ENCODE data around the gene EXOC6. TPM values are rescaled to one million over a fixed set of nuclear protein-coding genes. Genes with fewer than 3 reads are reported as not detected.

Gene EXOC6
- total and polyA plus RNA-seq, 2 of the 13 experiments (the other 11 are each of a cell fraction or from before 2014, with no cell fraction given): 22.2 to 29.2 TPM

- TF ChIP-seq ZBTB3 (CRISPR knock-in tag; IDR thresholded peaks at IDR 0.05; ENCODE audit: borderline replicate concordance, low read depth): no peak
- no peak for TF ChIP-seq ZNF629 (CRISPR knock-in tag; conservative IDR thresholded peaks at IDR 0.05)
- TF ChIP-seq LBX2 (CRISPR knock-in tag; IDR thresholded peaks at IDR 0.05; ENCODE audit: borderline replicate concordance): no peak
- TF ChIP-seq, protein P1, sequence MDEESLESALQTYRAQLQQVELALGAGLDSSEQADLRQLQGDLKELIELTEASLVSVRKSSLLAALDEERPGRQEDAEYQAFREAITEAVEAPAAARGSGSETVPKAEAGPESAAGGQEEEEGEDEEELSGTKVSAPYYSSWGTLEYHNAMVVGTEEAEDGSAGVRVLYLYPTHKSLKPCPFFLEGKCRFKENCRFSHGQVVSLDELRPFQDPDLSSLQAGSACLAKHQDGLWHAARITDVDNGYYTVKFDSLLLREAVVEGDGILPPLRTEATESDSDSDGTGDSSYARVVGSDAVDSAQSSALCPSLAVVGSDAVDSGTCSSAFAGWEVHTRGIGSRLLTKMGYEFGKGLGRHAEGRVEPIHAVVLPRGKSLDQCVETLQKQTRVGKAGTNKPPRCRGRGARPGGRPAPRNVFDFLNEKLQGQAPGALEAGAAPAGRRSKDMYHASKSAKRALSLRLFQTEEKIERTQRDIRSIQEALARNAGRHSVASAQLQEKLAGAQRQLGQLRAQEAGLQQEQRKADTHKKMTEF (CRISPR knock-in tag; IDR thresholded peaks at IDR 0.05): peak; percentile 29
- TF ChIP-seq TBX2 (CRISPR knock-in tag; IDR thresholded peaks at IDR 0.05; ENCODE audit: borderline replicate concordance): no peak
- no peak for TF ChIP-seq ZNF777 (CRISPR knock-in tag; IDR thresholded peaks at IDR 0.05)
- TF ChIP-seq NFKB2 (CRISPR knock-in tag; IDR thresholded peaks at IDR 0.05; ENCODE audit: borderline replicate concordance): no peak
- TF ChIP-seq, protein P2, sequence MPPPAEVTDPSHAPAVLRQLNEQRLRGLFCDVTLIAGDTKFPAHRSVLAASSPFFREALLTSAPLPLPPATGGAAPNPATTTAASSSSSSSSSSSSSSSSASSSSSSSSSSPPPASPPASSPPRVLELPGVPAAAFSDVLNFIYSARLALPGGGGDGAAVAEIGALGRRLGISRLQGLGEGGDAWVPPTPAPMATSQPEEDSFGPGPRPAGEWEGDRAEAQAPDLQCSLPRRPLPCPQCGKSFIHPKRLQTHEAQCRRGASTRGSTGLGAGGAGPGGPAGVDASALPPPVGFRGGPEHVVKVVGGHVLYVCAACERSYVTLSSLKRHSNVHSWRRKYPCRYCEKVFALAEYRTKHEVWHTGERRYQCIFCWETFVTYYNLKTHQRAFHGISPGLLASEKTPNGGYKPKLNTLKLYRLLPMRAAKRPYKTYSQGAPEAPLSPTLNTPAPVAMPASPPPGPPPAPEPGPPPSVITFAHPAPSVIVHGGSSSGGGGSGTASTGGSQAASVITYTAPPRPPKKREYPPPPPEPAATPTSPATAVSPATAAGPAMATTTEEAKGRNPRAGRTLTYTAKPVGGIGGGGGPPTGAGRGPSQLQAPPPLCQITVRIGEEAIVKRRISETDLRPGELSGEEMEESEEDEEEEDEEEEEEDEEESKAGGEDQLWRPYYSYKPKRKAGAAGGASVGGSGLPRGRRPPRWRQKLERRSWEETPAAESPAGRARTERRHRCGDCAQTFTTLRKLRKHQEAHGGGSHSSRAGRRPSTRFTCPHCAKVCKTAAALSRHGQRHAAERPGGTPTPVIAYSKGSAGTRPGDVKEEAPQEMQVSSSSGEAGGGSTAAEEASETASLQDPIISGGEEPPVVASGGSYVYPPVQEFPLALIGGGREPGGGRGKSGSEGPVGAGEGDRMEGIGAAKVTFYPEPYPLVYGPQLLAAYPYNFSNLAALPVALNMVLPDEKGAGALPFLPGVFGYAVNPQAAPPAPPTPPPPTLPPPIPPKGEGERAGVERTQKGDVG (CRISPR knock-in tag; IDR thresholded peaks at IDR 0.05; ENCODE audit: borderline replicate concordance): no peak
- peak; percentile 7; the same call in 1 of the 2 replicates for TF ChIP-seq AHDC1 (CRISPR knock-in tag; IDR thresholded peaks at IDR 0.05; ENCODE audit: borderline replicate concordance)
- no peak for TF ChIP-seq ETV5 (CRISPR knock-in tag; IDR thresholded peaks at IDR 0.05; ENCODE audit: borderline replicate concordance)
- no peak for TF ChIP-seq ZNF558 (CRISPR knock-in tag; IDR thresholded peaks at IDR 0.05; ENCODE audit: borderline replicate concordance)
- no peak for TF ChIP-seq SCMH1 (CRISPR knock-in tag; IDR thresholded peaks at IDR 0.05; ENCODE audit: borderline replicate concordance)
- TF ChIP-seq, protein P3, sequence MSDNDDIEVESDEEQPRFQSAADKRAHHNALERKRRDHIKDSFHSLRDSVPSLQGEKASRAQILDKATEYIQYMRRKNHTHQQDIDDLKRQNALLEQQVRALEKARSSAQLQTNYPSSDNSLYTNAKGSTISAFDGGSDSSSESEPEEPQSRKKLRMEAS (IDR thresholded peaks at IDR 0.05): no peak
- TF ChIP-seq JARID2 (CRISPR knock-in tag; IDR thresholded peaks at IDR 0.05; ENCODE audit: insufficient replicate concordance): no peak
- no peak for TF ChIP-seq FOXM1 (CRISPR knock-in tag; IDR thresholded peaks at IDR 0.05)
- no peak for TF ChIP-seq U2AF1 (optimal IDR thresholded peaks at IDR 0.05; ENCODE audit: low read depth, low read length)
- no peak for TF ChIP-seq SMARCC2 (IDR thresholded peaks at IDR 0.05)
- no peak for TF ChIP-seq MTA1 (CRISPR knock-in tag; IDR thresholded peaks at IDR 0.05; ENCODE audit: borderline replicate concordance)
- no peak for TF ChIP-seq ATF7 (IDR thresholded peaks at IDR 0.05)
- no peak for TF ChIP-seq ATF7 (CRISPR knock-in tag; IDR thresholded peaks at IDR 0.05)
- peak; percentile 83 for TF ChIP-seq ZNF652 (CRISPR knock-in tag; IDR thresholded peaks at IDR 0.05; ENCODE audit: borderline replicate concordance, low read depth)
These were observed 44.4 kb downstream of the EXOC6 start (continued) for GRCh38 chr10:92892691-92893054.
